GM21367 (cell line): ENCODE measurements around the gene CABLES2.

Experiments used
- ATAC-seq: cut with Tn5 transposase; IDR thresholded peaks from one replicate; pipeline ENCODE4 v1.9.1; 2021; ENCODE audit not compliant: unreplicated experiment

The CABLES2 gene

GRCh38 chr20:62372042-62372993 is 34.8 kb downstream of the CABLES2 start:
- ATAC-seq, result no peak

DNA sequence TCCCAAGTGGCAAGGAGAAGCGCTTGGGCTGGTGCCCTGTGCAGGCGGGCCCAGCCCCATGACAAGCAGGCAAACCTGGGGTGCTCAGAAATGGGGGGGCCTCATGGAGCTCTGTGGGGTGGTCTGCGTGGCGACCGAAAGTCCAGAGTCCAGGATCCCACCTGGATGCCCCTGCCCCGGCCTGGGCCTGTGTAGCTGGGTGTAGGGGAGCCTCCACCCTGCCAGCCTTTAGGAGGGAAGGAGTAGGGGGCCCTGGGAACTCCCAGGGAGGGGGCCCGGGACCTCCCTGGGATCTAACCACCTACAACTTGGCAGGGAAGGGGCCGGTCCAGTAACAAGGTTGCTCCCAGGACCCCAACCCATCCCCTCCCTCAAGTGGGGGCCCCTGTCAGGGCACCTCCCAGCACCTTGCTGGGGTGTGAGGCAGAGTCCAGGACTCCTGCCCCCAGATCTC is 35.5 kb downstream of the CABLES2 start:
- no peak for ATAC-seq

DNA sequence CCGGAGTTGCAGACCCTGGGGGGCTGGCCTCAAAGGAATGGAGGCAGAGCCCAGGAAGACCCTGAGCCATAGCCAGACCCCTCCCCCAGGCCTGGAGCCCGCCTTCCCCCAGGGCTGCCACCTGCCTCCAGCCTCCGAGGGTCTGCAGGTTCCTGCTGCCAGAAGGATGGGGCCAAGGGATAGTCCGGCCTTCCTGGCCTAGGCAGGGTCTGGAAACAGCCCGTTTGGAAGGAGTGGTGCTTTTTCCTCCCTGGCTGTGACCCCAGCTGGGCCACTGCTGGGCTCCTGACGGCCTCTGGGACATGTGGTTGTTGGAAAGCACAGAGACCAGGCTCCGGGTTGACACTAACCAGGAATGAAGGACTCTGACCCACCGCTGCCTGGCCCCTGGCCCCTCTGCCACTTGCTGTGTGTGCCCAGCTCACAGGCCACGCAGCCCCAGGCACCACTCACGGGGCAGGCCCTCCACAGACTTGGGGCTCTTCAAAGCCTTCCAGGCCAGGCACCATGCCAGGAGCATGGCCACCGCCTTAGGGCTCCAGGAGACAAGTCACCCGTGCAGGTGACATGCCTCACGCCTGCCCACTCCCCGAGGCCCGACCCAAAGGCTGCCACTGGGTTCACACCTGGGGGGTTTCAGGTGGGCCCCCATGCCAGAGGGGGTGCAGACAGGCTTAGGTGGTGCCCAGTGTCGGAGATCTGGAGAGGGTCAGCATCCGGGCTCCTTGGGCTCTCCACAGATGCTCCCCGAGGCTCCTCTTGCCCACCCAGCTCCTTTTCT is 36.1 kb downstream of the CABLES2 start:
- ATAC-seq, result no peak

GRCh38 chr20:62370115-62370806 is 36.8 kb downstream of the CABLES2 start:
- ATAC-seq, result no peak

GRCh38 chr20:62369815-62370114 is 37.3 kb downstream of the CABLES2 start:
- ATAC-seq, result no peak

DNA sequence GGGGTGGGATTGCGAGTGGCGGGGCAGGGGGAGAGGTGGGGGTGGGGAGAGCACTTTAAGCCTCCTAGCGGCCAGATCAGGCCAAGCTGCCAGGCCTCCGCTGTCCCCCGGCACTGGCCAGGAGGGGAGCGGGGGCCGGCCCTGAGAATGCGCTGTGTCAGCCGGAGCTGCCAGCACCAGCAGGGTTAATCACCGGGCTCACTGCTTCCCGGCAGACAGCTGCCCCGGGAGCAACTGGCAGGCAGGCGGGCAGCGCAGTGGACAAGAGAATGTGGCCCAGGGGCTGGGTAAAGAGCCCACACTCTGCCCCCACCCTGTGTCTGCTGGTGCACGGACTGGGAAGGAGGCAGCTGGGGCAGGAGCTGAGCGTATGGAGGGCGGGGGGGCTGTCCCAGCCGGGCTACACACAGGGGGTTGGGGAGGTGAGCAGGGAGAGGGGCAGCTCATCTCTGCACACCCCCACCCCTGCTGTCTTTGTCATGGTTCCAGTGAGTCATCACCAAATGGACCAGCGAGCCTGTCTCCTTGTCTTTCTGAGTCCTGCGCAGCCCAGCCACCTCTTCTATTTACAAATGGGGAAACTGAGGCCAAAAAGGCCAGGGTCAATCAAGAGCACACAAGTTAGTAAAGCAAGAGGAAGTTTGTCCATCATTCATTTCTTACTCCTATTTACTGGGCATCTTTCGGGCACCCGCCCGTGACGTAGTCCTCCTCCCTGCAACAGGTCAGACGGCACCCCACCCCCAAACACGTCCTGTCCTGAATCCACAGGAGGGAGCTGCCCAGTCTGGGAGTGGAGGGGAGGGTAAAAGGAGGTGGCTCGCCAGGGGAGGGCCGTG is 37.9 kb downstream of the CABLES2 start:
- no peak for ATAC-seq

DNA sequence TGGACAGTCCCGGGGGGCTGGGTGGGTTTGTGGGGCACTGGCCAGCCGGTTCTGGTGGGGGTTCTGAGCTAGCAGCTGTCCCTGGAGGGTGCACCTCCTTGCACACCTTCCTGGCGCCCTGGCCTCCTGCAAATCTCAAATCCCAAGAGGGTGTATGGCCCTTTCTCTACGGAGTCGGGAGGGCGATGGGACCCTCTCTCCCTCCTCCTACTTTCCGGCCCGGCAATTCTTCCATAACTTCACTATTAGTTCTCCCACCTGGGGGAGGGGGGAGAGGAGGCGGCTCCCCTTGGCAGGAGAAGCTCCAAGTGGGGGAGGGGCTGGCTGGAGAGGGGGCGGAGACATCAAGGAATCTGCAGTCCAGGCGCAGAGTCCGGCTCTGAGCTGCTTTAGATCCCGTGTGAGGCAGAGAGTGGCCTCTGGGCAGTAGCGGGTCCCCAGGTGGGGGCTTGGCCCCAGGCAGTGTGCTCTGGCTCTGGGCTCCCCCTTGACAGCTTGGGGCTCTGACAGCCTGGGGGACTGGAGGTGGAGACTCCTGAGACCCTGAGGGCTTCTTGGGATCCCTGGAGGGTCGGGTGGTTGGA is 38.6 kb downstream of the CABLES2 start:
- ATAC-seq, result no peak

DNA sequence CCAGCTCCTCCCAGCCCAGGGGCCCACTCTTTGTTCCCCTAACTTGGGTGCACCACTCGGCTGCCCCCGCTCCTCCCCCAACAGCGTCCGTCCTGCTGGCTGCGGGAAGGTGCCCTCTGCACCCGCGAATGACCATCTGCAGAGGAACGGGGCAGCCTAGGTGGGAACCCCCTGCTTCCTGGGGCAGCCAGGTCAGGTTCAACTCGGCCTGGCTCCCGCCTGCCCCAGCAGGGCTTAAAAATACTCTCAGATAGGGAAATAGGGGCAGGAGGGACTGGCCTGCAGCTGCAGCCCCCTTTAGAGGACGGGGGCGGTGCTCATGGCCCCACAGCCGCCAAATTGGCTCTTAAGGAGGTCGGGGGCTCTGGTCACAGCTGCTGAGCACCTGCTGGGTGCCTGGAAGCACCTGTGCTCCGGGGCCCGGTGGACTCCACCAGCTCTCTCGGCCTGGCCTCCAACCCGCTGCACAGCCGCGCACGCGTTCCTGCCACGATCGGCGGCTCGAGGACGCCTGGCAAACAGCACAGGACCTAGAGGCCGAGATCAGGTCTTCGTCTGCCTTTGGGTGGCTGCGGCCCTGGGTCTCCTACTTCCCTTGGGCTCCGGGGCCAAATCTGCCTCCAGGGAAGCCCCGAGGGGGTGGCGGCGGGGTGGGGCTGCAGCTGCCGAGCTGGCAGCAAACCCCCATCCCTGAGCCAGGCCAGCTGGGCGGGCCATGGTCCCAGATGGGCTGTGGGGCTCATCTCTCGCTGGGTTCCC is 39.3 kb downstream of the CABLES2 start:
- no peak for ATAC-seq

DNA sequence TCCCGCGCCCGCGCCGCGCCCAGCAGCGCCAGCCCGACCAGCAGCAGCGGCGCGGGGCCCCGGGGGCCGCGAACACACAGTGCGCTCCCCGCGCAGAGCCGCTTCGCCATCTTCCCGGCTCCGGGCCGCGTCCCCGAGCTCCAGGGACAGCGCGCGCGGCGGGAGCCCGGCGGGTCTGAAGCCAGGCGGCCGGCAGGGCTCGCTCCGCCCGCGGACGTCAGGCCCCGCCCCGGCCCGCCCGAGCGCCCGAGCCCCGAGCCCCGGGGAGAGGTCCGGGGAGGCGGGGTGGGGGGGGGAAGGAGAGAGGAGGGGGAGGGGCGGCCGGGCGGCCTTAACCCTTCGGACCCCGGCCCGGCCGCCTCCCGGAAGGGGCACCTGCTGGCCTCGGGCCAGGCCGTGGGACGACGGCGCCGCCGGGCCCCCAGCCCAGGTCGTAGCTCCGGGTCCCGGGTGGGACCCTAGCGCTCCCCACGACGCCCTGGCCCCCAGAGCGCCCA is 39.9 kb downstream of the CABLES2 start, which contains the start of gene LAMA5:
Gene LAMA5, minus strand, starts transcription at position 177 of the 497 bp plus-strand sequence. Its CDS starts 67 bp downstream, at position 110.
- ATAC-seq, result no peak

DNA sequence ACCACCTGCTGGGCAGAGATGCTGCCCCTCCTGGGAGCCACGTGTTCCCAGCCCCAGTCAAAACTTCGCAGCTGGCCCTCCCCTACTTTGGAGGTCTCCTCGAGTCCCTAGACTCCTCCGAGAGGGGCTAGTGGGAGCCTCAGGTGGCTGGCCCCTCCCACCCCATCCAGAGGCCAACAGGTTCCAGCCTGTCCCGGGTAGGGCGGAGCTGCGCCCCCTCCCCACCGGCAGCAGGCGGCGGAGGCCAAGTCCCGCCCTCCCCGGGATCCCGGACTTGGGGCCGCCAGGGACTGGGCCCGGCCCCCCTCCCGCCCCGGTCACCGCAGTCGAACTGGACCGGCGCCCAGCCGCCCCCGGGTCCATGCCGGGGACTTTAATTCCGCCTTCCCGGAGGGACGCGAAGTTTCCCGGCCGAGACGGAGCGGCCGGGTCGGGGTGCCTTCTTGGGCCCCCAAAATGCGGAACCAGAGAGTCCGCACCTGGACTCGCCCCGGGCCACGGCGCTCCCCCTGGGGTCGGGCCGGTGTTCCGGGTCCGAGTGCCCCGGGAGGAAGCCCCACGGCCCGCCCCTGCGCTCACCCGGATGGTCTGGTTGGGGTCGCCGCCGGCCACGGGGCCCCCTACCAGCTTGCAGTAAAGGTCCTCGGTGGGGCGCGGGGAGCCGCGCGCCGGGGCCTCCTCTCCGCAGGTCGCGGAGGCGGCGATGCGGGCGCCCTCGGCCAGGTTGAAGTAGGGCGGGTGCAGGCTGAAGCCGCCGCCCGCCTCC is 40.5 kb downstream of the CABLES2 start:
- ATAC-seq, result no peak

GRCh38 chr20:62365814-62366369 is 41.2 kb downstream of the CABLES2 start:
- no peak for ATAC-seq

GRCh38 chr20:62364911-62365736 is 42.0 kb downstream of the CABLES2 start:
- ATAC-seq, result no peak

GRCh38 chr20:62363920-62364851 is 42.9 kb downstream of the CABLES2 start:
- ATAC-seq, result no peak

GRCh38 chr20:62362991-62363919 is 43.8 kb downstream of the CABLES2 start:
- ATAC-seq, result no peak

- no peak for ATAC-seq
Measured at GRCh38 chr20:62362590-62362940, 44.5 kb downstream of the CABLES2 start.
